ENCODE data around the gene MRPL54.

The MRPL54 gene

DNA sequence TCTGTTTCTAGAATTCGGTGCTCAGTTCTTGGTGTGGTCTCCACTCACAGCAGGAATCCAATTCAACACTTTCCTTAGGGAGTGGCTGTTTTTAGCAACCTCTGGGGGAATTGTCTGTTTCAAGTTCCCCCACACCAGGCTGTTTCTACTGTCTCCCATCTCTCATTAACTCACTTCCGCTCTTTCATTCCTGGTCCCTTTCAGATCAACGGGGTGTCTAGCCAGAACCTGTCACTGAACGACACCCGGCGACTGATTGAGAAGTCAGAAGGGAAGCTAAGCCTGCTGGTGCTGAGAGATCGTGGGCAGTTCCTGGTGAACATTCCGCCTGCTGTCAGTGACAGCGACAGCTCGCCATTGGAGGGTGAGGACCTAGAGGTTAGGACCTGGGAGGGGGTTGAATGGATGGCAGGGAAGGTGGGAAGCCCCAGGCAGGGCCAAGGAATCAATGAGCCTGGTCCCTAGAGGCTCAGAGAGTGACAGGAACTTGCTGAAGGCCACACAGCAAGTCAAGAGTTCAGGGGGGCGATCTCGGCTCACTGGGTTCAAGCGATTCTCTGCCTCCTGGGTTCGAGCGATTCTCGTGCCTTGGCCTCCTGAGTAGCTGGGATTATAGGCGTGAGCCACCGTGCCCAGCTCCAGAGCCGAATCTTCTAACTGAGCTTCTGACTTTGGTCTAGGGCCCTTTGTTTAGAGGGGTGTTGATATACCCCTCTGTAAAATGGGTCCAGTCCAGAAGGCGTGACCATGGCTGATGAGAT, 28.8 kb upstream of the MRPL54 start:
- TF ChIP-seq, protein P1, sequence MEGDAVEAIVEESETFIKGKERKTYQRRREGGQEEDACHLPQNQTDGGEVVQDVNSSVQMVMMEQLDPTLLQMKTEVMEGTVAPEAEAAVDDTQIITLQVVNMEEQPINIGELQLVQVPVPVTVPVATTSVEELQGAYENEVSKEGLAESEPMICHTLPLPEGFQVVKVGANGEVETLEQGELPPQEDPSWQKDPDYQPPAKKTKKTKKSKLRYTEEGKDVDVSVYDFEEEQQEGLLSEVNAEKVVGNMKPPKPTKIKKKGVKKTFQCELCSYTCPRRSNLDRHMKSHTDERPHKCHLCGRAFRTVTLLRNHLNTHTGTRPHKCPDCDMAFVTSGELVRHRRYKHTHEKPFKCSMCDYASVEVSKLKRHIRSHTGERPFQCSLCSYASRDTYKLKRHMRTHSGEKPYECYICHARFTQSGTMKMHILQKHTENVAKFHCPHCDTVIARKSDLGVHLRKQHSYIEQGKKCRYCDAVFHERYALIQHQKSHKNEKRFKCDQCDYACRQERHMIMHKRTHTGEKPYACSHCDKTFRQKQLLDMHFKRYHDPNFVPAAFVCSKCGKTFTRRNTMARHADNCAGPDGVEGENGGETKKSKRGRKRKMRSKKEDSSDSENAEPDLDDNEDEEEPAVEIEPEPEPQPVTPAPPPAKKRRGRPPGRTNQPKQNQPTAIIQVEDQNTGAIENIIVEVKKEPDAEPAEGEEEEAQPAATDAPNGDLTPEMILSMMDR (IDR thresholded peaks at IDR 0.05) = no peak

DNA sequence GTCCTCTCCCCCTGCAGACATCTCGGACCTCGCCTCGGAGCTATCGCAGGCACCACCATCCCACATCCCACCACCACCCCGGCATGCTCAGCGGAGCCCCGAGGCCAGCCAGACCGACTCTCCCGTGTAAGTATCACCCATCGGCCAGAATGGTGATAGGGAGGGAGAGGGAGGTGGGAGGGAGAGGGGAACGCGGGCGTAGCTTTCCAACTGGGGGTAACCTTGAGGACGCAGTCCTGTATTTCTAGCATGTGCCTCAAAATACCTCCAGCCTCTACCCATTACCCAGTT, 28.2 kb upstream of the MRPL54 start:
- TF ChIP-seq, protein P1 (IDR thresholded peaks at IDR 0.05) = no peak

GRCh38 chr19:3736106-3736724, 26.3 kb upstream of the MRPL54 start:
- TF ChIP-seq, protein P1 (IDR thresholded peaks at IDR 0.05) = no peak

DNA sequence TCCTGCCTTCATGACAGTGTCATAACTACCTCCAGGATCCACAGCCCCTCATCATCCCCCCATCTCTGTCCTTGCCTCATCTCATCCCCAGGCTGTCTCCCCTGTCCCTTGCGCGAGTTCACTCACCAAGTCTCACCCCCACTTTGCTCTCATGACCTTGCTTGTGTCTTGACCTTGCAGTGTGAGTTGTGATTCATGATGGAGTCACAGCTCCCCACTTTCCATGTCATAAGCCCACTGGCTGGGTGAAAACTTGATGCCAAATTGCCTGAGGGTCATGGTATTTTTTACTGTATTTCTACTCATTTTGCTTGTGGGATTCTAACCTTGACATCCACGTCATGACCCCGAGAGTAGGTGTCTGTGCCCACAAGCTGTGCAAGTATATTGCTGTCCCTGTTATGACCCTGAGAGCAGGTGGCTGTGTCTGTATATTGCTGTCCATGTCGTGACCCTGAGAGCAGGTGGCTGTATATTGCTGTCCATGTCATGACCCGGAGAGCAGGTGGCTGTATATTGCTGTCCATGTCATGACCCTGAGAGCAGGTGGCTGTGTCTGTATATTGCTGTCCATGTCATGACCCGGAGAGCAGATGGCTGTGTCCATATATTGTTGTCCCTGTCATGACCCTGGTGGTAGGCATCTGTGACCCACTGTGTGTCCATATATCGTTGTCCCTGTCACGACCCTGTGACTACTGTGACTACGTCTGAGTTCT, 24.8 kb upstream of the MRPL54 start:
- TF ChIP-seq, protein P1 (IDR thresholded peaks at IDR 0.05) = no peak

DNA sequence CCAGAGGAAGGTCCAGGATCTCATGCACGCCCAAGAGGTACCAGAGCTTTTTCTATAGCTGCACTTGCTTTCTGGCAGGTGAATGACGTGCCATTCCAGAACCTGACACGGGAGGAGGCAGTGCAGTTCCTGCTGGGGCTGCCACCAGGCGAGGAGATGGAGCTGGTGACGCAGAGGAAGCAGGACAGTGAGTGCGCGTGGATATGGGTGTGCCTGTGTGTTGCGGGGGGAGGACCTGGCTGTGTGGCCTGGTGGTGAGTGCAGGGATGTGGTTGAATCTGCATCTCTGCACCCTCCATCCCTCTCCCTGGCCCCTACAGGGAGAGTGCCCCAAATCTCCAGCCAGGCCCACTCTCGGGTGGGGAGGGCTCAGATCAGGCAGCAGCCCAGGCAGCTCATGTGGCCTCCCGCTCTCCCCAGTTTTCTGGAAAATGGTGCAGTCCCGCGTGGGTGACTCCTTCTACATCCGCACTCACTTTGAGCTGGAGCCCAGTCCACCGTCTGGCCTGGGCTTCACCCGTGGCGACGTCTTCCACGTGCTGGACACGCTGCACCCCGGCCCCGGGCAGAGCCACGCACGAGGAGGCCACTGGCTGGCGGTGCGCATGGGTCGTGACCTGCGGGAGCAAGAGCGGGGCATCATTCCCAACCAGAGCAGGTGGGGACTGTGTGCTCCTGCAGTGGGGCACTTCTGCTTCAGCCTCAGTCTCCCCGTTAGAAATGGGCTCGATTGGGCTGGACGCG, 23.8 kb upstream of the MRPL54 start:
- TF ChIP-seq, protein P1 (IDR thresholded peaks at IDR 0.05) = no peak

DNA sequence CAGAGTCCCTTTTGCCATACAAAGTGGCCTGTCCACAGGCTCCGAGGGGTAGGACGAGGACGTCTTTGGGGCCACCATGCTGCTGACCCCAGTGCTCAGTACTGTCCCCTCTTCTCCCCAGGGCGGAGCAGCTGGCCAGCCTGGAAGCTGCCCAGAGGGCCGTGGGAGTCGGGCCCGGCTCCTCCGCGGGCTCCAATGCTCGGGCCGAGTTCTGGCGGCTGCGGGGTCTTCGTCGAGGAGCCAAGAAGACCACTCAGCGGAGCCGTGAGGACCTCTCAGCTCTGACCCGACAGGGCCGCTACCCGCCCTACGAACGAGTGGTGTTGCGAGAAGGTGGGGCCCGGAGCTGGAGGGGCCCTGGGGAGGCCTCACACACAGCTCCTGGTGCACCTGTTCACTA, 22.1 kb upstream of the MRPL54 start:
- TF ChIP-seq, protein P1 (IDR thresholded peaks at IDR 0.05) = no peak

DNA sequence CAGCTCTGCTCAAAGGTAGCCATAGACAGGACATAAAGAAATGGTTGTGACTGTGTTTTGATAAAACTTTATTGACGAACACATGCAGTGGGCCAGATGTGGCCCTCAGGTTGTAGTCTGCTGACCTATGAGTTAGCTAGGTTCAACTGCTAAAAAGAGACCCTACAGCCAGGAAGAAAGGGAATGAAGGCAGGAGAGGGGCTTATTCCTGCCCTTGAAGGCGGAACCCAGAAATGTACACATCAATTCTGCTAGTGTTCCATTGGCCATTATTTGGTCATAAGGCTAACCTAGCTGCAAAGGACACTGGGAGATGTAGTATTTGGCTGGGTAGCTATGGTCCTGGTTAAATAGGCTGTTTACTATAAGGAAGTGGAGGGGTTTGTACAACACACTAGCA, 19.0 kb upstream of the MRPL54 start:
- TF ChIP-seq, protein P1 (IDR thresholded peaks at IDR 0.05) = no peak
